Measurements from ENCODE around the gene NAPSA. TPM values are rescaled to one million over a fixed set of nuclear protein-coding genes. Genes with fewer than 3 reads are reported as not detected.

The NAPSA gene
- polyA plus RNA-seq, 1 of the 3 experiments (the other 2 are of a cell fraction), result 0.43 TPM

GRCh38 chr19:50320051-50320450 is 45.4 kb downstream of the NAPSA start (continued):
- no peak for TF ChIP-seq REST (IDR thresholded peaks at IDR 0.05; ENCODE audit: low read depth, low read length)

- Histone ChIP-seq H3K4me3 (ENCODE audit: low read depth in 2 of 2, low read length in 1 of 2) (no peak overlapping the region), H3K4me2 (no peak overlapping the region), H3K27ac (ENCODE audit: low read depth in 2 of 2, low read length in 1 of 2) (no peak overlapping the region), H3K36me3 (replicated peaks in 1 of 2; ENCODE audit: control insufficient read depth in 1 of 2, insufficient read depth in 2 of 2, low read length in 1 of 2) (no peaks in the 10 kb centered on the region), H3K79me2 (ENCODE audit: insufficient read depth) (no peaks in the 10 kb centered on the region), H4K20me1 (ENCODE audit: insufficient read depth) (no peaks in the 10 kb centered on the region), H3K27me3 (ENCODE audit: insufficient read depth) (peaks cover 12% of the 10 kb centered on the region), H3K9me2 (no peaks in the 10 kb centered on the region), H2AFZ (ENCODE audit: low read depth) (no peak overlapping the region), H3K9ac (no peak overlapping the region), H3K4me1 (ENCODE audit: control insufficient read depth in 1 of 2, insufficient read depth in 2 of 2, low read depth in 1 of 2, low read length in 1 of 2) (peaks cover 0 to 2% of the 10 kb centered on the region in 2 experiments; a peak in 1 of 4 replicates), H3F3A (replicated peaks; ENCODE audit: insufficient read depth) (no peaks in the 10 kb centered on the region), H3K9me3 (no peaks in the 10 kb centered on the region)
- CTCF ChIA-PET, result no interaction called here
- DNase-seq, result no peak
- TF ChIP-seq RFX5 (IDR thresholded peaks at IDR 0.05; ENCODE audit: low read length) (no peak), MAX (IDR thresholded peaks at IDR 0.05; ENCODE audit: low read depth) (no peak), ZBTB33 (IDR thresholded peaks at IDR 0.05; ENCODE audit: borderline replicate concordance, low read depth) (no peak), FOXM1 (IDR thresholded peaks at IDR 0.05; ENCODE audit: low read depth) (no peak), SIN3A (IDR thresholded peaks at IDR 0.05; ENCODE audit: borderline replicate concordance, low read depth, low read length) (no peak), EZH2phosphoT487 (IDR thresholded peaks at IDR 0.05; ENCODE audit: borderline replicate concordance, low read depth) (no peak), EP300 (IDR thresholded peaks at IDR 0.05; ENCODE audit: borderline replicate concordance in 1 of 2, low read depth in 1 of 2, low read length in 1 of 2) (no peak), RAD21 (IDR thresholded peaks at IDR 0.05; ENCODE audit: low read length) (no peak), FOSL2 (IDR thresholded peaks at IDR 0.05; ENCODE audit: borderline replicate concordance, low read depth) (no peak), JUND (IDR thresholded peaks at IDR 0.05) (no peak), PBX3 (IDR thresholded peaks at IDR 0.05) (no peak), IRF3 (IDR thresholded peaks at IDR 0.05; ENCODE audit: low read depth, low read length) (no peak)
- POLR2A ChIA-PET, result no interaction called here
- WGBS (ENCODE audit: low lambda C conversion rate), result 69% methylated on average over 11 of the region's 11 CpGs
Observed at GRCh38 chr19:50319156-50319555, 46.3 kb downstream of the NAPSA start.
